Gastrocnemius medialis (tissue), 4 donors: Measurements from ENCODE around the gene AIF1L.

Experiments
- POLR2A ChIP-seq, 2 donors: fragments of 450-650 bp; IDR thresholded peaks; one replicate each; pipeline ENCODE4 v1.6.1; 2017; ENCODE audit warnings: antibody characterized with exemption in 2 of 2, mild to moderate bottlenecking in 2 of 2, moderate library complexity in 2 of 2
- TF ChIP-seq, protein P1 (sequence below), 5 experiments: fragments of 450-650 bp in 3 of 5; fragments of 200-600 bp in 2 of 5; sonication (generic) in 2 of 5; IDR thresholded peaks in 4 of 5; conservative IDR thresholded peaks in 1 of 5; 1 replicate in 4 of 5; 2 replicates in 1 of 5; pipeline ENCODE4 v1.5.1; 2016 to 2019; ENCODE audit warnings: antibody characterized with exemption in 5 of 5, mild to moderate bottlenecking in 3 of 5, moderate library complexity in 3 of 5

DNA sequence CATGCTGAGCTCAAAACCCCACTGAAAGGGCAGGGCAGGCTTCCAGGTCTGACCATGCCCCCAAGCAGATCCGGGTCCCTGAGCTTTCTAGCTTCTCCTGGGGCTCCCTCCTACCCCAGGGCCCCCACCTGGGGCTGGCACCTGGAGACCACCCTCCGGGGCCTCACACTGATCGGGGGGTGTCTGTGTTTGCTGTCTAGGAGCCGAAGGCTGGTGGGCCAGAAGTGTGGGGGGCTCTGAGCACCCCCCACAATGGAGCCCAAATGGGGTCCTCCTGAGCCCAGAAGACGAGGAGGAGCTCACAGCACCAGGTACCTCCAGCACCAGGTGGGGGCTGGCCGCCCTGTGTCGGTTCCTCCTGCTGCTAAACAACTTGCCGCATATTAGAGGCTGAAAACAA is 47.5 kb upstream of the AIF1L start:
- TF ChIP-seq, protein P1, sequence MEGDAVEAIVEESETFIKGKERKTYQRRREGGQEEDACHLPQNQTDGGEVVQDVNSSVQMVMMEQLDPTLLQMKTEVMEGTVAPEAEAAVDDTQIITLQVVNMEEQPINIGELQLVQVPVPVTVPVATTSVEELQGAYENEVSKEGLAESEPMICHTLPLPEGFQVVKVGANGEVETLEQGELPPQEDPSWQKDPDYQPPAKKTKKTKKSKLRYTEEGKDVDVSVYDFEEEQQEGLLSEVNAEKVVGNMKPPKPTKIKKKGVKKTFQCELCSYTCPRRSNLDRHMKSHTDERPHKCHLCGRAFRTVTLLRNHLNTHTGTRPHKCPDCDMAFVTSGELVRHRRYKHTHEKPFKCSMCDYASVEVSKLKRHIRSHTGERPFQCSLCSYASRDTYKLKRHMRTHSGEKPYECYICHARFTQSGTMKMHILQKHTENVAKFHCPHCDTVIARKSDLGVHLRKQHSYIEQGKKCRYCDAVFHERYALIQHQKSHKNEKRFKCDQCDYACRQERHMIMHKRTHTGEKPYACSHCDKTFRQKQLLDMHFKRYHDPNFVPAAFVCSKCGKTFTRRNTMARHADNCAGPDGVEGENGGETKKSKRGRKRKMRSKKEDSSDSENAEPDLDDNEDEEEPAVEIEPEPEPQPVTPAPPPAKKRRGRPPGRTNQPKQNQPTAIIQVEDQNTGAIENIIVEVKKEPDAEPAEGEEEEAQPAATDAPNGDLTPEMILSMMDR (IDR thresholded peaks at IDR 0.05 in 4 of 5, conservative IDR thresholded peaks at IDR 0.05 in 1 of 5) = no peak
- TF ChIP-seq POLR2A (IDR thresholded peaks at IDR 0.05) = no peak
